ENCODE data around the gene TRAK2. TPM values are rescaled to one million over a fixed set of nuclear protein-coding genes. Genes with fewer than 3 reads are reported as not detected.

The TRAK2 gene
- total and polyA plus RNA-seq, 2 of the 13 experiments (the other 11 are each of a cell fraction or from before 2014, with no cell fraction given): 7.7 to 21.0 TPM

DNA sequence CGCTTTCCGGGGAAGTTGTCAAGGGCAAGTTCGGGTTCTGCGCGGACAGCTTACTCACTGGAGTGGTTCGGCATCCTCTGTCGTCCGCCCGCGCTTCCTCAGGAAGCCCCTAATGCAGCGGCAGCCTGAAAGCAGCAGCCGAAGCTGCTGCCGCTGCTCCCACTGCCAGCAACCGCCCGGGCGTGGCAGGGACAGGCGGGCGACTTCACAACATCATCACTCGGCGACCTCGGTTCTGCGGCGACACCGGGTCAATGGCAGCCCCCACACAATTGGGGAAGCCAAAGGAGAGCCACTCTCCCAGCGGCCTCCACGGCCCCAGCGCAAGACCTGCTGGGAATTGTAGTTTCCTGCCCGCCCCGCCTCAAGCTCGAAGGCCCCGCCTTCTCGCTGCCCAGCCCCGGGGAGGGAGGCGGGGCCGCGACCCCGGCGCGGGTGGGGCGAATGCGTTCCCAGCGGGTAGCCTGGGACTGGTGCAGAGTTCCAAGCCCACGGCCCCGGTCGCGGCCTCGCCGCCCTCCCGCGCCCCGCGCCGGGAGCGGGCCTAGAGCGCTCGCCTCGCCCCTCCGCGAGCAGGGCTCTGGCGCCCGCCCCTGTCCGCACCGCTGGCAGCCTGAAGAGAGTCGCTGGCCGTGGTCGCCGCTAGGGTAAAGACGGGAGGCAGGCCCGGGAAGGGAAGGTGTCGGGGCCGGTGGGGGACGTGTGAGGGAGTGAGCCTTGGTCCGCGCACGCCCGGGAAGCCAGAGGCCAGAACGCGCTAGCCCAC, at the start of gene TRAK2, which contains the start of gene STRADB (continued):
- TF ChIP-seq GMEB2 (CRISPR knock-in tag; IDR thresholded peaks at IDR 0.05; ENCODE audit: low read depth) (peak; percentile 64), MEF2D (CRISPR knock-in tag; IDR thresholded peaks at IDR 0.05) (peak; percentile 86), ZNF468 (CRISPR knock-in tag; IDR thresholded peaks at IDR 0.05) (0 out of 2 replicates have a peak, but pooled peaks have one; percentile 24), ZNF460 (CRISPR knock-in tag; IDR thresholded peaks at IDR 0.05; ENCODE audit: borderline replicate concordance) (no peak), CCAR2 (optimal IDR thresholded peaks at IDR 0.05; ENCODE audit: low read depth, low read length) (no peak), HIVEP1 (CRISPR knock-in tag; IDR thresholded peaks at IDR 0.05) (peak; percentile 90), ZBTB10 (CRISPR knock-in tag; IDR thresholded peaks at IDR 0.05; ENCODE audit: borderline replicate concordance) (no peak; the same call in 1 of the 2 replicates), ZNF609 (CRISPR knock-in tag; IDR thresholded peaks at IDR 0.05; ENCODE audit: borderline replicate concordance) (peak; percentile 39; the same call in 1 of the 2 replicates), EEA1 (CRISPR knock-in tag; IDR thresholded peaks at IDR 0.05; ENCODE audit: borderline replicate concordance) (peak; percentile 70; the same call in 1 of the 2 replicates), SMYD3 (CRISPR knock-in tag; IDR thresholded peaks at IDR 0.05) (no peak), ZNF772 (CRISPR knock-in tag; IDR thresholded peaks at IDR 0.05) (peak; percentile 94), ONECUT2 (CRISPR knock-in tag; IDR thresholded peaks at IDR 0.05) (no peak), ZFX (CRISPR knock-in tag; IDR thresholded peaks at IDR 0.05; ENCODE audit: low read depth) (peak; percentile 99), ZEB1 (IDR thresholded peaks at IDR 0.05; ENCODE audit: insufficient replicate concordance, low read depth) (no peak), CENPT (CRISPR knock-in tag; IDR thresholded peaks at IDR 0.05; ENCODE audit: low read depth) (no peak; the same call in 1 of the 2 replicates), PREB (CRISPR knock-in tag; IDR thresholded peaks at IDR 0.05) (0 out of 2 replicates have a peak, but pooled peaks have one; percentile 33)
- TF ChIP-seq, protein P1, sequence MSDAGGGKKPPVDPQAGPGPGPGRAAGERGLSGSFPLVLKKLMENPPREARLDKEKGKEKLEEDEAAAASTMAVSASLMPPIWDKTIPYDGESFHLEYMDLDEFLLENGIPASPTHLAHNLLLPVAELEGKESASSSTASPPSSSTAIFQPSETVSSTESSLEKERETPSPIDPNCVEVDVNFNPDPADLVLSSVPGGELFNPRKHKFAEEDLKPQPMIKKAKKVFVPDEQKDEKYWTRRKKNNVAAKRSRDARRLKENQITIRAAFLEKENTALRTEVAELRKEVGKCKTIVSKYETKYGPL (CRISPR knock-in tag; IDR thresholded peaks at IDR 0.05): no peak; the same call in 1 of the 2 replicates

Data from HepG2 (cell line).